H1 (cell line): Measurements from ENCODE around the gene SUMF1. TPM values are rescaled to one million over a fixed set of nuclear protein-coding genes. Genes with fewer than 3 reads are reported as not detected.

Experiments
- CTCF ChIA-PET: fragments of 300-600 bp; sonication (Branson Sonifier 250); formaldehyde crosslinking; loops from one replicate; lab custom pipeline; 2021; ENCODE audit not compliant: partially characterized antibody; lab: Charles Lee
- POLR2A ChIA-PET: fragments of 300-600 bp; sonication (Branson Sonifier 250); formaldehyde crosslinking; loops from one replicate; lab custom pipeline; 2021; ENCODE audit warnings: inconsistent platforms; ENCODE audit not compliant: partially characterized antibody; lab: Charles Lee
- DNase-seq, 2 experiments: peaks; one replicate each; pipeline versions ENCODE4 v3.0.0 to v3.0.0-alpha.2; 2010 to 2022; ENCODE audit warnings: low spot score in 2 of 2, low read depth in 1 of 2, mixed read lengths in 1 of 2
- FAIRE-seq: peaks from 2 replicates; lab custom pipeline; 2011; peaks lifted over from hg19 to GRCh38; lab: Jason Lieb, UNC
- H2AFZ ChIP-seq: 2 replicates; pipeline ENCODE4 v1.8.1; 2012; ENCODE audit warnings: low read length, inconsistent platforms
- H2AK5ac ChIP-seq: 2 replicates; pipeline ENCODE4 v1.6.1; 2013; ENCODE audit warnings: low read depth, low read length
- H2BK120ac ChIP-seq: replicated peaks from 2 replicates; pipeline ENCODE3; 2013; ENCODE audit warnings: low read depth, low read length, inconsistent platforms
- H2BK12ac ChIP-seq: 2 replicates; pipeline ENCODE4 v1.6.1; 2013; ENCODE audit warnings: low read depth, low read length
- H2BK15ac ChIP-seq: 2 replicates; pipeline ENCODE4 v1.6.1; 2013; ENCODE audit warnings: low read length
- H2BK20ac ChIP-seq: 2 replicates; pipeline ENCODE4 v1.6.1; 2013; ENCODE audit warnings: low read length
- H2BK5ac ChIP-seq: 2 replicates; pipeline ENCODE4 v1.6.1; 2013; ENCODE audit warnings: low read depth, low read length
- H3K14ac ChIP-seq: 2 replicates; pipeline ENCODE4 v1.6.1; 2013; ENCODE audit warnings: inconsistent platforms; ENCODE audit not compliant: insufficient read length
- H3K18ac ChIP-seq: 2 replicates; pipeline ENCODE4 v1.6.1; 2013; ENCODE audit warnings: low read length; ENCODE audit errors: extremely low read depth
- H3K23ac ChIP-seq: 2 replicates; pipeline ENCODE4 v1.6.1; 2013; ENCODE audit warnings: inconsistent platforms; ENCODE audit not compliant: insufficient read length
- H3K23me2 ChIP-seq: 2 replicates; pipeline ENCODE4 v1.6.1; 2013; ENCODE audit warnings: low read depth, low read length
- H3K27ac ChIP-seq: 2 replicates; pipeline ENCODE4 v1.6.1; 2011; ENCODE audit warnings: low read depth, low read length, inconsistent platforms
- H3K27me3 ChIP-seq, 4 experiments: replicated peaks in 1 of 4; 1 replicate in 1 of 4; 2 replicates in 3 of 4; pipeline versions ENCODE4 v1.6.1 to v1.8.1; 2011 to 2013; ENCODE audit warnings: low read length in 3 of 4, mild to moderate bottlenecking in 3 of 4, inconsistent platforms in 2 of 4, mixed read lengths in 2 of 4, moderate library complexity in 1 of 4; ENCODE audit not compliant: control insufficient read depth in 3 of 4, insufficient read depth in 3 of 4; ENCODE audit errors: extremely low read depth in 1 of 4
- H3K36me3 ChIP-seq, 4 experiments: 2 replicates each; pipeline versions ENCODE4 v1.6.1 to v1.8.1; 2011 to 2013; ENCODE audit warnings: mild to moderate bottlenecking in 4 of 4, low read length in 3 of 4, moderate library complexity in 2 of 4, control low read depth in 1 of 4, inconsistent platforms in 1 of 4; ENCODE audit not compliant: insufficient read depth in 4 of 4, control insufficient read depth in 2 of 4
- H3K4ac ChIP-seq: replicated peaks from 2 replicates; pipeline ENCODE3; 2013; ENCODE audit warnings: low read length, low read depth, mixed read lengths, inconsistent platforms; ENCODE audit not compliant: insufficient read length
- H3K4me1 ChIP-seq, 4 experiments: replicated peaks in 1 of 4; 1 replicate in 1 of 4; 2 replicates in 3 of 4; pipeline versions ENCODE4 v1.6.1 to v1.8.1; 2011 to 2013; ENCODE audit warnings: low read length in 3 of 4, inconsistent platforms in 2 of 4, mixed read lengths in 1 of 4; ENCODE audit not compliant: insufficient read depth in 4 of 4, control insufficient read depth in 3 of 4
- H3K4me2 ChIP-seq, 2 experiments: 2 replicates each; pipeline versions ENCODE4 v1.6.1 to v1.8.1; 2011 to 2013; ENCODE audit warnings: low read depth in 2 of 2, low read length in 2 of 2, control low read depth in 1 of 2, inconsistent platforms in 1 of 2, mild to moderate bottlenecking in 1 of 2; ENCODE audit not compliant: insufficient read depth in 1 of 2
- H3K4me3 ChIP-seq, 4 experiments: fragments of 200-600, 300-600 bp in 1 of 4; sonication (generic), shearing (Covaris generic), sonication (Bioruptor Twin) in 1 of 4; 2 replicates each; pipeline versions ENCODE4 v1.5.1 to v1.8.1; 2011 to 2016; ENCODE audit warnings: low read length in 4 of 4, low read depth in 3 of 4, control low read depth in 2 of 4, inconsistent platforms in 2 of 4, mild to moderate bottlenecking in 2 of 4, mixed read lengths in 1 of 4, moderate library complexity in 1 of 4; ENCODE audit not compliant: insufficient read depth in 2 of 4; ENCODE audit errors: extremely low read depth in 1 of 4
- H3K56ac ChIP-seq: replicated peaks from 2 replicates; pipeline ENCODE3; 2013; ENCODE audit warnings: low read depth, mild to moderate bottlenecking, mixed read lengths, low read length, inconsistent platforms; ENCODE audit not compliant: insufficient read length
- H3K79me1 ChIP-seq: 2 replicates; pipeline ENCODE4 v1.6.1; 2013; ENCODE audit warnings: low read depth, low read length, control low read depth
- H3K79me2 ChIP-seq, 2 experiments: 2 replicates each; pipeline versions ENCODE4 v1.6.1 to v1.8.1; 2012 to 2013; ENCODE audit warnings: low read length in 2 of 2, mild to moderate bottlenecking in 2 of 2, inconsistent platforms in 1 of 2; ENCODE audit not compliant: insufficient read depth in 2 of 2, control insufficient read depth in 1 of 2
- H3K9ac ChIP-seq, 4 experiments: replicated peaks in 1 of 4; 1 replicate in 1 of 4; 2 replicates in 3 of 4; pipeline versions ENCODE4 v1.6.1 to v1.8.1; 2011 to 2013; ENCODE audit warnings: low read depth in 3 of 4, low read length in 3 of 4, control low read depth in 2 of 4, mild to moderate bottlenecking in 2 of 4, moderate library complexity in 2 of 4, inconsistent platforms in 1 of 4; ENCODE audit errors: extremely low read depth in 1 of 4
- H3K9me3 ChIP-seq, 2 experiments: 2 replicates each; pipeline versions ENCODE4 v1.6.1 to v1.8.1; 2012 to 2013; ENCODE audit warnings: mild to moderate bottlenecking in 2 of 2, moderate library complexity in 2 of 2, control low read depth in 1 of 2, inconsistent platforms in 1 of 2, low read depth in 1 of 2, low read length in 1 of 2, mixed read lengths in 1 of 2; ENCODE audit not compliant: insufficient read depth in 2 of 2
- H4K20me1 ChIP-seq, 2 experiments: replicated peaks in 1 of 2; 2 replicates each; pipeline versions ENCODE3 to v1.8.1; 2011 to 2013; ENCODE audit warnings: inconsistent platforms in 2 of 2, low read length in 2 of 2, mild to moderate bottlenecking in 1 of 2; ENCODE audit not compliant: insufficient read depth in 2 of 2, control insufficient read depth in 1 of 2
- H4K5ac ChIP-seq: 2 replicates; pipeline ENCODE4 v1.6.1; 2013; ENCODE audit warnings: low read length, low read depth, mixed read lengths, inconsistent platforms; ENCODE audit not compliant: insufficient read length
- H4K8ac ChIP-seq: 2 replicates; pipeline ENCODE4 v1.8.0; 2013; ENCODE audit warnings: mild to moderate bottlenecking, moderate library complexity, low read length, inconsistent platforms; ENCODE audit not compliant: insufficient read depth; ENCODE audit errors: extremely low read depth
- H4K91ac ChIP-seq: replicated peaks from 2 replicates; pipeline ENCODE3; 2013; ENCODE audit warnings: low read length, mixed read lengths, inconsistent platforms; ENCODE audit not compliant: insufficient read length
- CHD1 ChIP-seq: IDR thresholded peaks from 2 replicates; pipeline ENCODE4 v1.6.1; 2012; ENCODE audit warnings: low read depth, low read length, improper control_type of control experiment
- EP300 ChIP-seq, 2 experiments: IDR thresholded peaks; 1 replicate in 1 of 2; 2 replicates in 1 of 2; pipeline ENCODE4 v1.6.1; 2011 to 2012; ENCODE audit warnings: low read depth in 2 of 2, low read length in 2 of 2, mild to moderate bottlenecking in 2 of 2, borderline replicate concordance in 1 of 2, inconsistent platforms in 1 of 2, moderate library complexity in 1 of 2
- GABPA ChIP-seq: IDR thresholded peaks from 2 replicates; pipeline ENCODE4 v1.6.1; 2011; ENCODE audit warnings: mild to moderate bottlenecking, low read length, moderate library complexity, borderline replicate concordance; ENCODE audit not compliant: insufficient read depth
- KDM1A ChIP-seq: fragments of 200-600, 300-600 bp; sonication (generic); IDR thresholded peaks from 2 replicates; pipeline ENCODE4 v1.7.1; 2016; ENCODE audit warnings: mild to moderate bottlenecking, low read length, borderline replicate concordance
- PHF8 ChIP-seq: fragments of 200-600 bp; sonication (generic); conservative IDR thresholded peaks from 2 replicates; pipeline ENCODE4 v1.7.1; 2012; ENCODE audit warnings: low read depth, mild to moderate bottlenecking, inconsistent platforms, low read length, moderate library complexity
- POLR2AphosphoS5 ChIP-seq: IDR thresholded peaks from 2 replicates; pipeline ENCODE4 v1.6.1; 2011; ENCODE audit warnings: low read depth, low read length
- RXRA ChIP-seq: IDR thresholded peaks from 2 replicates; pipeline ENCODE4 v1.6.1; 2011; ENCODE audit warnings: low read depth, mild to moderate bottlenecking, low read length, moderate library complexity; ENCODE audit not compliant: insufficient read depth
- SIX5 ChIP-seq: IDR thresholded peaks from 2 replicates; pipeline ENCODE4 v1.6.1; 2011; ENCODE audit warnings: mild to moderate bottlenecking, low read depth, low read length
- SP1 ChIP-seq: IDR thresholded peaks from 2 replicates; pipeline ENCODE4 v1.6.1; 2011; ENCODE audit warnings: low read depth, low read length
- SRF ChIP-seq: IDR thresholded peaks from 2 replicates; pipeline ENCODE4 v1.6.1; 2011; ENCODE audit warnings: mild to moderate bottlenecking, low read depth, low read length, moderate library complexity
- TBP ChIP-seq: IDR thresholded peaks from 2 replicates; pipeline ENCODE4 v1.6.1; 2011; ENCODE audit warnings: low read depth, low read length, improper control_type of control experiment
- TEAD4 ChIP-seq: IDR thresholded peaks from 2 replicates; pipeline ENCODE4 v1.6.1; 2012; ENCODE audit warnings: low read depth, low read length, inconsistent platforms, mixed read lengths
- WGBS, 2 experiments: shearing (Covaris generic) in 1 of 2; methylation state at CpG; one replicate each; pipeline versions ENCODE4 v1.1.6 to v1.1.7; 2013 to 2015; ENCODE audit warnings: low lambda C conversion rate in 2 of 2, mixed read lengths in 2 of 2, inconsistent platforms in 1 of 2, low coverage in 1 of 2, missing lambda C conversion rate in 1 of 2; ENCODE audit not compliant: insufficient replicate concordance in 2 of 2, insufficient coverage in 1 of 2, insufficient read length in 1 of 2; ENCODE audit errors: extremely low coverage in 1 of 2, missing lambda C conversion rate in 1 of 2; 5-methylcytosine and 5-hydroxymethylcytosine counted together
- polyA plus RNA-seq, 7 experiments: library from polyadenylated mRNA; depleted of rRNA in 3 of 7; stranded (reverse) in 5 of 7; unstranded in 2 of 7; fragments of >200 nt in 5 of 7; fragments of 200-250 nt in 2 of 7; gene quantifications; 1 replicate in 5 of 7; 2 replicates in 1 of 7; 4 replicates in 1 of 7; pipeline versions ENCODE4 v1.2.1 to v1.2.3, GENCODE V29; 2011 to 2013; ENCODE audit warnings: missing spikeins in 2 of 7, mixed read lengths in 2 of 7
- total RNA-seq: library from RNA; stranded (reverse); fragmentation: NEBNext Ultra II Directional; extraction: Animal tissue kit (Norgen Biotek cat#: 25700); gene quantifications from 2 replicates; pipeline ENCODE4 v1.2.1, GENCODE V29; 2021

The SUMF1 gene
- total and polyA plus RNA-seq, 2 of the 8 experiments (the other 6 are each of a cell fraction or from before 2014, with no cell fraction given): 12.5 to 15.0 TPM

DNA sequence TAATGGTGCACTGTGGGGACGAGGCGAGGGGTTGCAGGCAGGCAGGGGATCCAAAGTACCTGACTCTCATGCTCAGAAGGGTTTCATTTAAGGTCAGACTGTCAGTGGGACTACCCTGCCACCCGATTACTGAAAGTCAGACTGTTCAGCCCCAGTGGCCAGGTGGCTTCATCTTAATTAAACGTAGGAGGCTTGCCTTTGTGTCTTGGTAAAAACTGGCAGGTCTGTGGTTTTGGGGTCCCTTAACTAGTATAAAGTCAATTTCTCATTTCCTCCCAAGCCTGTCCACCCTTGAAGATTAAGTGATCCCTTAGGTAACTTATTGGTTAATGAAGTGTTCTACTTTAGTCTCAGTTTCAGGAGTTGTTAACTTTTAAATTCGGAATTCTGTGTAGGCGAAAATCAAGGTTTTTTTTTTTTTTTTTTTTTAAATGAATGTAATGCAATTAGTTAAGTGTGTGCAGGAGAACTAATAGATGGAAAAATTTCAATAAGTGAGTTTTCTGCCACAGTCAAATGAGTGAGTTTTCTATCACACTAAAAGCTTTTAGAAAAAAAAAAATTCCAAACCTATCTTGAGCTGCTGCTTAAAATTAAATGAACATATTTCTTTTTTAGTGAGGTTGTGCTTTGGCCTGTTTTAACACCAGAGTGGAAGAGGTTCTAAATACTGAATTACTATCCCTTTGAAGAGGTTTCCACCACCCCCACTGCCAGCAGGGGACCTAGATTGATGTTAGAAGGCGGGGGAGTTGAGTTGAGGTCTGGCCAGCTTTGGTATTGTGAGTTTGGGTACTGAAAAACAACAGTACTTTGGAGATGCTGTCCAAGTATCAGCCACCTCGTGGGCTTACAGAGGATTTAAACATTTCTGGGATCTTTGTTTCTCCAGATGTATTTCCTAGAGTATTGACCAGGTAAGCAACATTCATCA, 41.2 kb upstream of the SUMF1 start:
- DNase-seq: no peak
- Histone ChIP-seq H3K79me1 (no peaks in the 10 kb centered on the region), H3K9me3 (no peaks in the 10 kb centered on the region), H3K56ac (no peak overlapping the region), H4K8ac (no peak overlapping the region), H3K27me3 (no peaks in the 10 kb centered on the region; a peak in 2 of 7 replicates), H2BK120ac (no peak overlapping the region), H3K4me3 (no peak overlapping the region), H2BK15ac (no peak overlapping the region), H2BK5ac (no peak overlapping the region), H4K5ac (no peak overlapping the region), H3K14ac (no peak overlapping the region), H4K20me1 (peaks cover 0 to 2% of the 10 kb centered on the region in 2 experiments), H3K23me2 (no peaks in the 10 kb centered on the region), H3K27ac (no peak overlapping the region), H4K91ac (no peak overlapping the region), H3K79me2 (no peaks in the 10 kb centered on the region; a peak in 1 of 4 replicates), H3K4ac (no peak overlapping the region), H3K4me1 (peaks cover 0 to 4% (median 1%) of the 10 kb centered on the region in 4 experiments; a peak in 2 of 7 replicates), H2AK5ac (no peak overlapping the region), H3K36me3 (no peaks in the 10 kb centered on the region), H3K23ac (no peak overlapping the region), H2BK20ac (no peak overlapping the region), H2BK12ac (no peak overlapping the region), H2AFZ (no peak overlapping the region), H3K18ac (no peak overlapping the region), H3K9ac (no peak overlapping the region), H3K4me2 (no peak overlapping the region)
- FAIRE-seq: no peak
- no peak for TF ChIP-seq PHF8
- TF ChIP-seq POLR2AphosphoS5: no peak
- TF ChIP-seq CHD1: no peak
- no peak for TF ChIP-seq SIX5
- no peak for TF ChIP-seq SRF
- TF ChIP-seq TBP: no peak
- TF ChIP-seq TEAD4: no peak
- TF ChIP-seq EP300 (IDR thresholded peaks at IDR 0.05; ENCODE audit: borderline replicate concordance in 1 of 2, low read depth in 2 of 2, low read length in 2 of 2): no peak
- TF ChIP-seq KDM1A: no peak
- TF ChIP-seq GABPA: no peak
- no peak for TF ChIP-seq SP1
- TF ChIP-seq RXRA: no peak
- ChIA-PET CTCF (interaction anchor here (0.7 to 2.1 kb wide), 6 partner anchors 10 to 653 kb away, joined by 3 to 6 read pairs (median 3); no protein-coding TSS in a partner anchor), POLR2A (interaction anchor here (1.6 to 8.6 kb wide), 2 partner anchors 15 to 41 kb away, joined by 3 to 91 read pairs; partner anchors contain the start of genes ITPR1 and SUMF1)
- 81% methylated on average over 8 of the region's 8 CpGs; no CpG with 5 or more reads in 1 of the 2 experiments for WGBS, 2 experiments
